MM.1S (cell line): Measurements from ENCODE around the gene ZEB2.

ENCODE experiments used
- CTCF ChIP-seq: fragments of 300-600 bp; sonication (generic); IDR thresholded peaks from 2 replicates; pipeline ENCODE4 v1.5.1; 2016; ENCODE audit warnings: antibody characterized with exemption, low read length, mixed read lengths
- EZH2 ChIP-seq: fragments of 300-600 bp; sonication (generic); optimal IDR thresholded peaks from 2 replicates; pipeline ENCODE3; 2017; ENCODE audit warnings: low read depth, mild to moderate bottlenecking, antibody characterized with exemption, low read length, mixed read lengths
- EZH2phosphoT487 ChIP-seq: fragments of 300-600 bp; sonication (generic); IDR thresholded peaks from 2 replicates; pipeline ENCODE4 v1.6.1; 2018; ENCODE audit warnings: antibody characterized with exemption, low read length

DNA sequence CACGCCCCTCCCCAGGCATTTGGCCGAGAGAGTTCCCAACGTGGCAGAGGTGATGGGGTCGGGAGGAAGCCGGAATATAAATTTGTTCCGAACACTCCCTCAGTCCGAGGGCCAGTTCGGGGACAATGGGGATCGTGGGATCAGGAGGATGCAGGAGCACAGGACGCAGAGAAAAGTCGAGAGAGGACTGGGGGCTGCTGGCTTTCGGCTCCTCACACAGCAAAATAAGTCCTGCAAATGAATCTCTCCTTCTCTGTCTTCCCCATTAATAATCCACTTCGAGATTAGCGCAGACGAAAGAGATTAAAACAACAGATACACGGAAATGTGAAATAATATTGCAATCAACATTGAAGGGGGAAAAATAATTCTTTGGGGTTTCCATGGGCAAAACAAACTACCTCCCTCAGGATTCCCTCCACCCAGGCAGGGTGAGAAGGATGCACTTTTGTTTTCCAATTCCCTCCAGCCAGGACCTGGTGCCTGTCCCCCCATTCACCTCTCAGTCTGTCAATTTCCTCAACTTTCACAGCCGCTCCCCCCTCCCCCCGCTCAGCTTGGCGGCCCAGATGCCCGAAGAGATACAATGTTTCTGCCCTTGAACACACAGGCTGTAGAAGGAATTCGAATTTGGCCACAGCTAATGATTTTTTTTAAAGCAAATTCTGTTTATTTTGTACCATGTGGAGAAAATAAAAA, 3.1 kb upstream of the ZEB2 start:
- TF ChIP-seq CTCF (no peak), EZH2phosphoT487 (no peak), EZH2 (no peak)
